Activated CD4-positive, alpha-beta T cell treated with anti-CD3 and anti-CD28 coated beads for 1 hour (primary cell): ENCODE measurements around the gene DDX6.
"Not testable (repeated sequence)": the region's sequence is repeated elsewhere in the genome, so short reads cannot be mapped to it uniquely, and the experiment has no call there.

Experiments used
- DNase-seq: peaks from one replicate; pipeline ENCODE4 v3.0.0-alpha.2; 2020

Gene DDX6

GRCh38 chr11:118740892-118741291 lies 50.1 kb downstream of the DDX6 start:
- no peak for DNase-seq

- no peak for DNase-seq
Observed at GRCh38 chr11:118735203-118735602, 55.8 kb downstream of the DDX6 start.

- no peak for DNase-seq
Observed at GRCh38 chr11:118734031-118734430, 56.9 kb downstream of the DDX6 start.

- DNase-seq = not testable (repeated sequence)
Observed at GRCh38 chr11:118729753-118730152, 61.2 kb downstream of the DDX6 start.

- not testable (repeated sequence) for DNase-seq
Observed at GRCh38 chr11:118728112-118728511, 62.9 kb downstream of the DDX6 start.

GRCh38 chr11:118727721-118728066 lies 63.3 kb downstream of the DDX6 start:
- DNase-seq = not testable (repeated sequence)

- not testable (repeated sequence) for DNase-seq
Observed at GRCh38 chr11:118727001-118727720, 63.8 kb downstream of the DDX6 start.

GRCh38 chr11:118721478-118722015 lies 69.4 kb downstream of the DDX6 start:
- DNase-seq = not testable (repeated sequence)

- DNase-seq = not testable (repeated sequence)
Observed at GRCh38 chr11:118720740-118721139, 70.2 kb downstream of the DDX6 start.

GRCh38 chr11:118720078-118720477 lies 70.9 kb downstream of the DDX6 start:
- not testable (repeated sequence) for DNase-seq

GRCh38 chr11:118718562-118718961 lies 72.4 kb downstream of the DDX6 start:
- DNase-seq = not testable (repeated sequence)

GRCh38 chr11:118717733-118718132 lies 73.2 kb downstream of the DDX6 start:
- DNase-seq = not testable (repeated sequence)

- DNase-seq = not testable (repeated sequence)
Observed at GRCh38 chr11:118717221-118717620, 73.7 kb downstream of the DDX6 start.

- no peak for DNase-seq
Observed at GRCh38 chr11:118715837-118716260, 75.1 kb downstream of the DDX6 start.

GRCh38 chr11:118715245-118715831 lies 75.6 kb downstream of the DDX6 start:
- no peak for DNase-seq

GRCh38 chr11:118714816-118715215 lies 76.1 kb downstream of the DDX6 start:
- no peak for DNase-seq

GRCh38 chr11:118714416-118714815 lies 76.5 kb downstream of the DDX6 start:
- DNase-seq = not testable (repeated sequence)

GRCh38 chr11:118708296-118708695 lies 82.7 kb downstream of the DDX6 start:
- no peak for DNase-seq

- DNase-seq = no peak
Observed at GRCh38 chr11:118706546-118706825, 84.5 kb downstream of the DDX6 start.

- DNase-seq = no peak
Observed at GRCh38 chr11:118705791-118706545, 85.0 kb downstream of the DDX6 start.

GRCh38 chr11:118705111-118705741 lies 85.7 kb downstream of the DDX6 start:
- DNase-seq = no peak

GRCh38 chr11:118703563-118704106 lies 87.3 kb downstream of the DDX6 start:
- no peak for DNase-seq
